Ramos (cell line): ENCODE measurements around the gene MIB2.
"Not testable (repeated sequence)": the region's sequence is repeated elsewhere in the genome, so short reads cannot be mapped to it uniquely, and the experiment has no call there.

Experiments
- in situ Hi-C: fragments of 300-500 bp; cut with MboI; formaldehyde crosslinking; loops from one replicate; pipeline ENCODE4 v1.14.3; 2022; ENCODE audit warnings: low sequenced_read_pairs; ENCODE audit not compliant: unreplicated experiment

The MIB2 gene

DNA sequence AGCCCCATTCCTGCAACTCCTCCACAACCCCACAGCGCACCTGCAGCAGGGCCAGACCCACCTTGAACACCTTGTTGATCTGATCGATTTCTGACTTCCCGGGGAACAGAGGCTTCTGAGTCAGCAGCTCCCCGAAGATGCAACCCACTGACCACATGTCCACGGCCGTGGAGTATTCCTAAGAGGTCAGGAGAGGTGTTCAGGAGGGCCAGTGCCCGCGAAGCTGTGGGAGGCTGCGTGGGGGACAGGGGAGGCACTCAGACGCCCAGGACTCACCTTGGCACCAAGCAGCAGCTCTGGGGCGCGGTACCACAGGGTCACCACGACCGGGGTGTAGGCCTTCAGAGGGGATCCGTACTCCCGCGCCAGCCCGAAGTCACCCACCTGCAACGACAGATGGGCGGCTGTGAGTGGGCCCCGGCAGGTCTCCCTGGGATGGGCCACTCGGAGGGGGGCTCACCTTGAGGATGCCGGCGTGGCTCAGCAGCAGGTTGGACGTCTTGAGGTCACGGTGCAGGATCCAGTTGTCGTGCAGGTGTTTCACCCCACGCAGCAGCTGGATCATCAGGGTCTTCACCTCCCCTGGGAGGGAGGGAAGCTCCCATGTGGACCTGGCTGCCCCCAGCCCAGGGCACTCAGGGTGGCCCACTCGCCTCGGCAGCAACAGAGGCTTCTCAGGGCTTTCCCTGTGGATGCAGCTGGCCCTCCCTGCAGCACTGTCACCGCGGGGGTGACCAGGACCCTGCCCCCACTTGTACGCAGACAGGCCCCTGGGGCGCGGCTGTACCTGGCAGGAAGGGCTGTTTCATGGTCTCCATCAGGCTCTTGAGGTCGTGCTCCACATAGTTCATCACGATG is 21.6 kb downstream of the MIB2 start:
- in situ Hi-C loops: not testable (repeated sequence)

GRCh38 chr1:1637479-1637875 is 22.2 kb downstream of the MIB2 start:
- in situ Hi-C loops: not testable (repeated sequence)

GRCh38 chr1:1638528-1638927 is 23.2 kb downstream of the MIB2 start:
- in situ Hi-C loops: not testable (repeated sequence)

GRCh38 chr1:1639368-1639767 is 24.1 kb downstream of the MIB2 start:
- in situ Hi-C loops: not testable (repeated sequence)

- in situ Hi-C loops: not testable (repeated sequence)
These were observed 24.8 kb downstream of the MIB2 start for GRCh38 chr1:1640081-1640480.

- in situ Hi-C loops: not testable (repeated sequence)
These were observed 25.6 kb downstream of the MIB2 start for GRCh38 chr1:1640711-1641461.

- in situ Hi-C loops: not testable (repeated sequence)
These were observed 31.0 kb downstream of the MIB2 start for GRCh38 chr1:1646326-1646725.

GRCh38 chr1:1647567-1648241 is 32.4 kb downstream of the MIB2 start:
- in situ Hi-C loops: not testable (repeated sequence)

- in situ Hi-C loops: not testable (repeated sequence)
These were observed 33.0 kb downstream of the MIB2 start for GRCh38 chr1:1648265-1648664.

- in situ Hi-C loops: not testable (repeated sequence)
These were observed 43.6 kb downstream of the MIB2 start, which contains the start of gene CDK11B for GRCh38 chr1:1658583-1659549. TSS of gene CDK11B (minus strand) at chr1:1659004. CDS start at chr1:1657485, 1,519 bp downstream.

DNA sequence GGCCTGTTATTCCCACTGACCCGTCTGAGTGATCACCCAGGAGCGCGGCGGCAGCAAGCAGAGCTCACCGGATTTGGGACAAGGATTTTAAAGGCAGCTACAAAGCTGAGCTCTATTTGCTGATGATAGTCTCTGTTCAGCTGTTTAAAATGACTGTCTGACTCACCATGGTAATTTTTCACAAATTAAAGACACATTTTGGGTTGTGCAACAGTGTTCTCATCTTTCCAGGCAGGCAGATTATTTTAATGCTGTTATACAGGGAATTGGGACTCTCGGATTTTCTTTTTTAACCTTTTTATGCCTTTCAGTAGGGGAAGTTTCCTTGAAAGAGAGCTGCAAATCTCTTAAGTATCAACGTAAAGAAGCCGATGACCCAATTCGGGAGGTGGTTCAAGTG is 47.1 kb downstream of the MIB2 start:
- in situ Hi-C loops: not testable (repeated sequence)

DNA sequence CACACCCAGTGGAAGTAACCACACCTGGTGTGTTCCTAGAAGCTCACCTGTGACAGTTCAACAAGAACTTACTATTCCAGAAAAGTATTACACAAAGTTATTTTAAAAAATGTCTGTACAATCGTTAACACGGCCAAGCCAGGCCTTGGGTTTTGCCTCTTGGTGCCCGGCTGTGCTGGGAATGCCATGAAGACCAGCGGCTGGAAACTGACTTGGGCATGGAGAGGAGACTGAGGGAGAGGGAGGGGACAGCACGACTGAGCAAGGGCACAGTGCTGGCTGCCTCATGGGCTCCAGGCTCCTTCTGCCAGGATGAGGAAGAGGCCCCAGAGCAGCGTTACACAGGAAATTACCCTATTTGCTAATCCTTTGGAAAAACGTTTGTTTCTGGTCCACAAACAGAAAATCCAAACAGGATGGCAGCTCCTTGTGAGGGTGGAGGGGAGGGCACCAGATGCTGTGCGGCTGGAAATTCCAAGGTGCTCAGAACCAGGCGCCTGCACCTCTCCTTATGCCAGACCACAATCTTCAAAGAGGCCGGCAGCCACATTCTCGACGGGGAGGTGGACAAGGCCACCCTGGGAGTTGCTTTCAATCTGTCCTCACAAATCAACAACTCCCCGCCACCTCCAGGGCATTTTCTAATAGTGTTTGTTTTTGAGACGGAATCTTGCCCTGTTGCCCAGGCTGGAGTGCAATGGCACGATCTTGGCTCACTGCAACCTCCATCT is 47.7 kb downstream of the MIB2 start:
- in situ Hi-C loops: not testable (repeated sequence)

GRCh38 chr1:1664318-1664717 is 49.0 kb downstream of the MIB2 start:
- in situ Hi-C loops: not testable (repeated sequence)

GRCh38 chr1:1664941-1665814 is 49.9 kb downstream of the MIB2 start:
- in situ Hi-C loops: no loop called here

- in situ Hi-C loops: no loop called here
These were observed 50.5 kb downstream of the MIB2 start for GRCh38 chr1:1665815-1666251.

DNA sequence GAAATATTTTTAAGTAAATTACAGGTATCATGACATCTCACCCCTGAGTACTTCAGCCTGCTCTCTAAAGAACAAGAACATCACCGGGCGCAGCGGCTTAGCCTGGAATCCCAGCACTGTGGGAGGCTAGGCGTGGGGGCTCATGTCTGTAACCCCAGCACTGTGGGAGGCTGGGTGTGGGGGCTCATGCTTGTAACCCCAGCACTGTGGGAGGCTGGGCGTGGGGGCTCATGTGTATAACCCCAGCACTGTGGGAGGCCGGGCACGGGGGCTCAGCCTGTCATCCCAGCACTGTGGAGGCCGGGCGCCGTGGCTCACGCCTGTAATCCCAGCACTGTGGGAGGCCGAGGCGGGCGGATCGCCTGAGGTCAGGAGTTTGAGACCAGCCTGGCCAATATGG is 51.2 kb downstream of the MIB2 start:
- in situ Hi-C loops: no loop called here

DNA sequence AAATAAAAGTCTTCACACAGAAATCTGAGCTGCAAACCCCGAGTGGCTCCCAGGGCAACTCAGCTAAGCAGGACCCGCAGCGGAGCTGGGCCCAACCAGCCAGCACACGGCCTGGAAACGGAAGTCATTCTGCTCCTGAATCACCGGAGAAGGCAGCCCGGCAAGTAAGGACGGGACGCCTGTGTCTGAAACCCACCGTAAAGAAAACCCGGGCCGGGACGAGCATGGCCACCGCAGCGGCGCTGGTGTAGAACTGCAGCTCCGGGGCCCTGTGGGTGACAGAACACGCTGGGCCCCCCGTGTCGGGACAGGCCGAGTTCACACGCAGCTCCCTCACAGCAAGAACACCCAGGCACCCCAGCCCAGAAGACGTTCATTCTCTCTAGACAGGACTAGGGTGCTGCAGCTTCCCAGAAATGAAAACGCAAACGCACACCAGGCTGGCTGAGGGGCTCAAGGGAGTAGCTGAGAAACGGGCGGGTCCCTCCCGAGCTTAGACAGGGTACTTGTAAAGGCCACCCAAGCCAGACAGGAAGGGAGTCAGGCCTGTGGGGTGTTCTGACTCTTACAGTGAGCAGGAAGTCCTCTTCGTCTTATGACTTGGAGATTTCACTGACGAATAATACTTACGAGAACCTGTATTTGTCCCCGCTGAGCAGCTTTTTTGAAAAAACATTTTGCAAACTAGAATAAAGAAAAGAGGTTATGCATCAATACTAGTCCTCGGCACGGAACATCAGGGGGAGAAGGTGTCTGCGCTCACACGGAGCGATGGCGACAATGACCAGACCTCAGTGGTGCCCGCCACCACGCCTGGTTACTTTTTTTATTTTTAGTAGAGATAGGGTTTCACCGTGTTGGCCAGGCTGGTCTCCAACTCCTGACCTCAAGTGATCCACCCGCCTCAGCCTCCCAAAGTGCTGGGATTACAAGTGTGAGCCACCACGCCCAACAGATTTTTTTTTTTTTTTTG is 54.5 kb downstream of the MIB2 start:
- in situ Hi-C loops: no loop called here
